ENCODE data around the gene PCDHA3. TPM values are rescaled to one million over a fixed set of nuclear protein-coding genes. Genes with fewer than 3 reads are reported as not detected.
"Not testable (repeated sequence)": the region's sequence is repeated elsewhere in the genome, so short reads cannot be mapped to it uniquely, and the experiment has no call there.

The PCDHA3 gene
- under 0.01 TPM for total RNA-seq
- 0.07 TPM for polyA plus RNA-seq
- long read RNA-seq, donor 1: 0 reads
- long read RNA-seq, donor 2: 0 reads
- long read RNA-seq, donor 3: 0 reads
- long read RNA-seq, donor 4: 0 reads
- long read RNA-seq, donor 5: 0 reads
- long read RNA-seq, donor 6: 0 reads
- long read RNA-seq, donor 7: 0 reads
- long read RNA-seq, donor 8: 0 reads
- long read RNA-seq, donor 9: 0 reads
- long read RNA-seq, donor 10: 0 reads

GRCh38 chr5:140800816-140801493 lies at the start of gene PCDHA3:
PCDHA3 (plus strand) TSS chr5:140801057.
- Histone ChIP-seq H3K4me1 (ENCODE audit: control insufficient read depth in 2 of 2, insufficient read depth in 2 of 2, low read length in 2 of 2) (no peaks in the 10 kb centered on the region), H3K27me3 (ENCODE audit: control insufficient read depth in 2 of 2, insufficient read depth in 1 of 2, low read length in 1 of 2) (peaks cover 0 to 9% of the 10 kb centered on the region in 2 donors), H3K36me3 (ENCODE audit: control insufficient read depth in 2 of 2, insufficient read depth in 2 of 2, low read length in 1 of 2) (no peaks in the 10 kb centered on the region), H3K27ac (ENCODE audit: low read depth in 1 of 2, low read length in 1 of 2) (no peak within 1 kb of the TSS), H3K9me3 (ENCODE audit: control insufficient read depth in 2 of 2, insufficient read depth in 1 of 2, low read length in 1 of 2) (peaks cover 11 to 30% of the 10 kb centered on the region in 2 donors), H3K4me3 (ENCODE audit: low read length in 2 of 2) (no peak within 1 kb of the TSS)
- WGBS: 32% methylated on average over 29 of the region's 29 CpGs
- DNase-seq (ENCODE audit: low read depth in 6 of 9, low spot score in 9 of 9): no peak

DNA sequence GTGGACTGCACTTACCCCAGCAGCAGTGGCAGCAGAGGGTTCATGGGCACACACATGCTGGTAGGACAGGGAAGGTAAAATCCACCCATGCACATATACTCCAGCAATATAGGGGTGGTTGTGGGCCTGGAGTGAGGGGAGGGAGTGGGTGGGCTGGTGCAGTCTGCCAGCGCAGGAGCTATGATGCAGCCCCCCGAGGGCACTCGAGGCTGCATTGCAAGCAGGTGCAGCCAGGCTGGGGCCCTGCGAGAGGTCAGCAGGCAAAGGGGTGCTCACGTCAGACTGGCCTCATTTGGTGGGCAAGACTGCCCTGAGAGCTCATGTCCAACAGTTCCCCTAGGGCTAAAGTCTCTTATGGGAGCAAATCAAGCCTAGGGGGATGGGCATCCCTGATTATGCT lies 47.3 kb upstream of the PCDHA3 start:
- Histone ChIP-seq H3K4me1 (ENCODE audit: control insufficient read depth in 2 of 2, insufficient read depth in 2 of 2, low read length in 2 of 2) (no peaks in the 10 kb centered on the region), H3K9me3 (ENCODE audit: control insufficient read depth in 2 of 2, insufficient read depth in 1 of 2, low read length in 1 of 2) (peaks cover 0 to 12% of the 10 kb centered on the region in 2 donors)
- 91% methylated on average over 5 of the region's 5 CpGs for WGBS

GRCh38 chr5:140764177-140764973 lies 36.5 kb upstream of the PCDHA3 start:
- Histone ChIP-seq H3K27ac (ENCODE audit: low read depth in 1 of 2, low read length in 1 of 2) (no peak overlapping the region), H3K4me1 (ENCODE audit: control insufficient read depth in 2 of 2, insufficient read depth in 2 of 2, low read length in 2 of 2) (no peaks in the 10 kb centered on the region), H3K9me3 (ENCODE audit: control insufficient read depth in 2 of 2, insufficient read depth in 1 of 2, low read length in 1 of 2) (peaks cover 0 to 20% of the 10 kb centered on the region in 2 donors), H3K27me3 (ENCODE audit: control insufficient read depth in 2 of 2, insufficient read depth in 1 of 2, low read length in 1 of 2) (no peaks in the 10 kb centered on the region), H3K36me3 (ENCODE audit: control insufficient read depth in 2 of 2, insufficient read depth in 2 of 2, low read length in 1 of 2) (no peaks in the 10 kb centered on the region), H3K4me3 (ENCODE audit: low read length in 2 of 2) (no peak overlapping the region)
- 90% methylated on average over 2 of the region's 2 CpGs for WGBS
- no peak for DNase-seq (ENCODE audit: low read depth in 6 of 9, low spot score in 9 of 9)

More for the DNA sequence above, 47.3 kb upstream of the PCDHA3 start:
- Histone ChIP-seq H3K27me3 (ENCODE audit: control insufficient read depth in 2 of 2, insufficient read depth in 1 of 2, low read length in 1 of 2) (no peaks in the 10 kb centered on the region), H3K4me3 (ENCODE audit: low read length in 2 of 2) (no peak overlapping the region), H3K27ac (ENCODE audit: low read depth in 1 of 2, low read length in 1 of 2) (no peak overlapping the region), H3K36me3 (ENCODE audit: control insufficient read depth in 2 of 2, insufficient read depth in 2 of 2, low read length in 1 of 2) (no peaks in the 10 kb centered on the region)
- DNase-seq (ENCODE audit: low read depth in 6 of 9, low spot score in 9 of 9): no peak

DNA sequence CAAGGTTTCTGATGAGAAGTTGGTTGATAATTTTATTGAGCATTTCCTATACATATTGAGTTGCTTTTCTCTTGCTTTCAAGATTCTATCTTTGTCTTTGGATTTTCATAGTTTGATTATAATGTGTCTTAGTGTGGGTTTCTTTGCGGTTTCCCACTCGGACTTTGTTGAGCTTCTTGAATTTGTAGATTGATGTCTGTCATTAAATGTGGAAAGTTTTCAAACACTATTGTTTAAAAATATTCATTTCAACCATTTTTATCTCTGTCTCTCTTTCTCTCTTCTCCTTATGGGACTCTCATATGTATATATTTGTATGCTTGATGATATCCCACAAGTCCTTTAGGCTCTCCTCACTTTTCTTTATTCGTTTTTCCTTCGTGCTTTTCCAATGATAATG lies 33.4 kb upstream of the PCDHA3 start:
- Histone ChIP-seq H3K36me3 (ENCODE audit: control insufficient read depth in 2 of 2, insufficient read depth in 2 of 2, low read length in 1 of 2) (no peaks in the 10 kb centered on the region), H3K27me3 (ENCODE audit: control insufficient read depth in 2 of 2, insufficient read depth in 1 of 2, low read length in 1 of 2) (no peaks in the 10 kb centered on the region), H3K9me3 (ENCODE audit: control insufficient read depth in 2 of 2, insufficient read depth in 1 of 2, low read length in 1 of 2) (peaks cover 0 to 16% of the 10 kb centered on the region in 2 donors), H3K27ac (ENCODE audit: low read depth in 1 of 2, low read length in 1 of 2) (no peak overlapping the region), H3K4me1 (ENCODE audit: control insufficient read depth in 2 of 2, insufficient read depth in 2 of 2, low read length in 2 of 2) (no peaks in the 10 kb centered on the region), H3K4me3 (ENCODE audit: low read length in 2 of 2) (no peak overlapping the region)
- no peak for DNase-seq (ENCODE audit: low read depth in 6 of 9, low spot score in 9 of 9)
- WGBS: 90% methylated on average over 4 of the region's 4 CpGs

GRCh38 chr5:140780512-140780911 lies 20.3 kb upstream of the PCDHA3 start:
- WGBS: 98% methylated on average over 1 of the region's 1 CpG
- no peak for DNase-seq (ENCODE audit: low read depth in 6 of 9, low spot score in 9 of 9)
- Histone ChIP-seq H3K4me1 (ENCODE audit: control insufficient read depth in 2 of 2, insufficient read depth in 2 of 2, low read length in 2 of 2) (no peaks in the 10 kb centered on the region), H3K27me3 (ENCODE audit: control insufficient read depth in 2 of 2, insufficient read depth in 1 of 2, low read length in 1 of 2) (no peaks in the 10 kb centered on the region), H3K4me3 (ENCODE audit: low read length in 2 of 2) (no peak overlapping the region), H3K9me3 (ENCODE audit: control insufficient read depth in 2 of 2, insufficient read depth in 1 of 2, low read length in 1 of 2) (peaks cover 3 to 22% of the 10 kb centered on the region in 2 donors), H3K36me3 (ENCODE audit: control insufficient read depth in 2 of 2, insufficient read depth in 2 of 2, low read length in 1 of 2) (no peaks in the 10 kb centered on the region), H3K27ac (ENCODE audit: low read depth in 1 of 2, low read length in 1 of 2) (no peak overlapping the region)

DNA sequence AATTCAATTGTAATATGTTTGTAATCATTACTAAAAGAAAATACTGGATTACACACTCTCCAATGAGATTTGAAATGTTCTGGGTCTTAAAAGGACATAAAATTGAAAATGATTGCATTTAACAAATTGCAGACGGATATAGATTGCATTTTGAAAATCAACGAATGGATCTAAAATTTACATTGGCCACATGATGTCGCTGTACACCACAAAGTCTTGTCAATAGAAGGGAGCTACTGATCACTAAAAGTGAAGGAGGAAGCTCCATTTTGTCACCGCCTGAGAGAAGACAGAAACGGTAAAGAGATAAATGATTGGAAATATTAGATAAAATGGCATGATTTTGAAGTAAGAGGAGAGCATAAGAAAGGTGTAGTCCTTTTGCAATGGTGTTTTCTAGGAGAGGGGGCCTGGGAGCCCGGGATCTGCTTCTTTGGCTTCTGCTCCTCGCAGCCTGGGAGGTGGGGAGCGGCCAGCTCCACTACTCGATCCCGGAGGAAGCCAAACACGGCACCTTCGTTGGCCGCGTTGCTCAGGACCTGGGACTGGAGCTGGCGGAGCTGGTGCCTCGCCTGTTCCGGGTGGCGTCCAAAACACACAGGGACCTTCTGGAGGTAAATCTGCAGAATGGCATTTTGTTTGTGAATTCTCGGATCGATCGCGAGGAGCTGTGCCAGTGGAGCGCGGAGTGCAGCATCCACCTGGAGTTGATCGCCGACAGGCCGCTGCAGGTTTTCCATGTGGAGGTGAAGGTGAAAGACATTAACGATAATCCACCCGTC lies 14.8 kb upstream of the PCDHA3 start, which contains the start of gene PCDHA1:
TSS of gene PCDHA1 (plus strand) at position 236 of the 782 bp plus-strand sequence.
- H3K27me3 ChIP-seq (ENCODE audit: control insufficient read depth in 2 of 2, insufficient read depth in 1 of 2, low read length in 1 of 2): peaks cover 0 to 13% of the 10 kb centered on the region in 2 donors
- no peak within 1 kb of the TSS for H3K4me3 ChIP-seq (ENCODE audit: low read length in 2 of 2)
- 29% methylated on average over 29 of the region's 29 CpGs for WGBS
- H3K9me3 ChIP-seq (ENCODE audit: control insufficient read depth in 2 of 2, insufficient read depth in 1 of 2, low read length in 1 of 2): peaks cover 8 to 37% of the 10 kb centered on the region in 2 donors
- H3K4me1 ChIP-seq (ENCODE audit: control insufficient read depth in 2 of 2, insufficient read depth in 2 of 2, low read length in 2 of 2): no peaks in the 10 kb centered on the region
- no peak within 1 kb of the TSS for H3K27ac ChIP-seq (ENCODE audit: low read depth in 1 of 2, low read length in 1 of 2)
- DNase-seq (ENCODE audit: low read depth in 6 of 9, low spot score in 9 of 9): no peak
- H3K36me3 ChIP-seq (ENCODE audit: control insufficient read depth in 2 of 2, insufficient read depth in 2 of 2, low read length in 1 of 2): no peaks in the 10 kb centered on the region

DNA sequence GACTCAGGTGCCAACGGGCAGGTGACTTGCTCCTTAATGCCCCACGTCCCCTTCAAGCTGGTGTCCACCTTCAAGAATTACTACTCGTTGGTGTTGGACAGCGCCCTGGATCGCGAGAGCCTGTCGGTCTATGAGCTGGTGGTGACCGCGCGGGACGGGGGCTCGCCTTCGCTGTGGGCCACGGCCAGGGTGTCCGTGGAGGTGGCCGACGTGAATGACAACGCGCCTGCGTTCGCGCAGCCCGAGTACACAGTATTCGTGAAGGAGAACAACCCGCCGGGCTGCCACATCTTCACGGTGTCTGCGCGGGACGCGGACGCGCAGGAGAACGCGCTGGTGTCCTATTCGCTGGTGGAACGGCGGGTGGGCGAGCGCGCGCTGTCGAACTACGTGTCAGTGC lies 13.4 kb upstream of the PCDHA3 start:
- not testable (repeated sequence) for H3K36me3 ChIP-seq (ENCODE audit: control insufficient read depth in 2 of 2, insufficient read depth in 2 of 2, low read length in 1 of 2); DNase-seq (ENCODE audit: low read depth in 6 of 9, low spot score in 9 of 9); H3K4me1 ChIP-seq (ENCODE audit: control insufficient read depth in 2 of 2, insufficient read depth in 2 of 2, low read length in 2 of 2); H3K27ac ChIP-seq (ENCODE audit: low read depth in 1 of 2, low read length in 1 of 2); H3K4me3 ChIP-seq (ENCODE audit: low read length in 2 of 2)
- Histone ChIP-seq H3K9me3 (ENCODE audit: control insufficient read depth in 2 of 2, insufficient read depth in 1 of 2, low read length in 1 of 2) (peaks cover 8 to 34% of the 10 kb centered on the region in 2 donors), H3K27me3 (ENCODE audit: control insufficient read depth in 2 of 2, insufficient read depth in 1 of 2, low read length in 1 of 2) (peaks cover 0 to 13% of the 10 kb centered on the region in 2 donors)
- WGBS: 60% methylated on average over 44 of the region's 44 CpGs

DNA sequence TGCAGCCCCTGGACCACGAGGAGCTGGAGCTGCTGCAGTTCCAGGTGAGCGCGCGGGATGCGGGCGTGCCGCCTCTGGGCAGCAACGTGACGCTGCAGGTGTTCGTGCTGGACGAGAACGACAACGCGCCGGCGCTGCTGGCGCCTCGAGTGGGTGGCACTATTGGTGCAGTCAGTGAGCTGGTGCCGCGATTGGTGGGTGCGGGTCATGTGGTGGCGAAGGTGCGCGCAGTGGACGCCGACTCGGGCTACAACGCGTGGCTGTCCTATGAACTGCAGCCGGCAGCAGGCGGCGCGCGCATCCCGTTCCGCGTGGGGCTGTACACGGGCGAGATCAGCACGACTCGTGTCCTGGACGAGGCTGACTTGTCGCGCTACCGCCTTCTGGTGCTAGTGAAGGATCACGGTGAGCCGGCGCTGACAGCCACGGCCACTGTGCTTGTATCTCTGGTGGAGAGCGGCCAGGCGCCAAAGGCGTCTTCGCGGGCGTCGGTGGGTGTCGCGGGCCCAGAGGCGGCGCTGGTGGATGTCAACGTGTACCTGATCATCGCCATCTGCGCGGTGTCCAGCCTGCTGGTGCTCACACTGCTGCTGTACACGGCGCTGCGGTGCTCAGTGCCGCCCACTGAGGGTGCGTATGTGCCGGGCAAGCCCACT lies 12.9 kb upstream of the PCDHA3 start:
- peaks cover 0 to 13% of the 10 kb centered on the region in 2 donors for H3K27me3 ChIP-seq (ENCODE audit: control insufficient read depth in 2 of 2, insufficient read depth in 1 of 2, low read length in 1 of 2)
- not testable (repeated sequence) for H3K36me3 ChIP-seq (ENCODE audit: control insufficient read depth in 2 of 2, insufficient read depth in 2 of 2, low read length in 1 of 2); DNase-seq (ENCODE audit: low read depth in 6 of 9, low spot score in 9 of 9); H3K4me1 ChIP-seq (ENCODE audit: control insufficient read depth in 2 of 2, insufficient read depth in 2 of 2, low read length in 2 of 2); H3K27ac ChIP-seq (ENCODE audit: low read depth in 1 of 2, low read length in 1 of 2); H3K4me3 ChIP-seq (ENCODE audit: low read length in 2 of 2)
- peaks cover 8 to 28% of the 10 kb centered on the region in 2 donors for H3K9me3 ChIP-seq (ENCODE audit: control insufficient read depth in 2 of 2, insufficient read depth in 1 of 2, low read length in 1 of 2)
- whole genome bisulfite sequencing: 57% methylated on average over 70 of the region's 70 CpGs
